CD4-positive, alpha-beta T cell (primary cell): Measurements from ENCODE around the gene AKAP8L. TPM values are rescaled to one million over a fixed set of nuclear protein-coding genes. Genes with fewer than 3 reads are reported as not detected.

Source experiments
- ATAC-seq: fragments of 200-7000 bp; cut with Tn5 transposase; one replicate; pipeline ENCODE4 v1.10.0; 2022; ENCODE audit warnings: mild to moderate bottlenecking; ENCODE audit not compliant: poor library complexity
- CTCF ChIA-PET: fragments of 350-600 bp; sonication (Branson Sonifier 250); formaldehyde crosslinking; loops from one replicate; lab custom pipeline; 2021; ENCODE audit warnings: antibody characterized with exemption, inconsistent platforms; lab: Charles Lee
- POLR2A ChIA-PET: fragments of 350-600 bp; sonication (Branson Sonifier 250); formaldehyde crosslinking; loops from one replicate; lab custom pipeline; 2021; ENCODE audit warnings: antibody characterized with exemption, inconsistent platforms; lab: Charles Lee
- DNase-seq, 14 experiments: peaks; one replicate each; pipeline ENCODE4 v3.0.0-alpha.2; 2013 to 2020; ENCODE audit warnings: mixed read lengths in 2 of 14
- H3K27ac ChIP-seq, 2 donors: one replicate each; pipeline versions ENCODE4 v1.5.1 to v1.7.0; 2013; ENCODE audit warnings: low read length in 2 of 2, low read depth in 1 of 2, mild to moderate bottlenecking in 1 of 2
- H3K27me3 ChIP-seq, 2 experiments: 1 replicate in 1 of 2; 2 replicates in 1 of 2; pipeline versions ENCODE4 v1.6.1 to v1.7.0; 2013; ENCODE audit warnings: low read length in 2 of 2, control low read depth in 1 of 2, mild to moderate bottlenecking in 1 of 2, moderate library complexity in 1 of 2; ENCODE audit not compliant: insufficient read depth in 2 of 2, control insufficient read depth in 1 of 2
- H3K36me3 ChIP-seq: one replicate; pipeline ENCODE4 v1.6.1; 2013; ENCODE audit warnings: low read length, control low read depth; ENCODE audit not compliant: insufficient read depth
- H3K4me1 ChIP-seq: one replicate; pipeline ENCODE4 v1.6.1; 2013; ENCODE audit warnings: low read length, control low read depth; ENCODE audit not compliant: insufficient read depth
- H3K4me3 ChIP-seq: one replicate; pipeline ENCODE4 v1.5.1; 2013; ENCODE audit warnings: mild to moderate bottlenecking, low read length, moderate library complexity
- H3K9me3 ChIP-seq, 2 experiments: 1 replicate in 1 of 2; 2 replicates in 1 of 2; pipeline versions ENCODE4 v1.6.1 to v1.7.0; 2013; ENCODE audit warnings: low read length in 2 of 2, mild to moderate bottlenecking in 2 of 2, control low read depth in 1 of 2, moderate library complexity in 1 of 2; ENCODE audit not compliant: control insufficient read depth in 1 of 2, insufficient read depth in 1 of 2
- H3K27ac Mint-ChIP-seq: one replicate; pipeline ENCODE4 v1.8.0; 2020; ENCODE audit warnings: mixed read lengths
- H3K27me3 Mint-ChIP-seq: one replicate; pipeline ENCODE4 v1.8.0; 2021; ENCODE audit warnings: mixed read lengths
- H3K36me3 Mint-ChIP-seq: one replicate; pipeline ENCODE4 v1.8.0; 2021; ENCODE audit warnings: low read depth, mixed read lengths
- H3K4me1 Mint-ChIP-seq: one replicate; pipeline ENCODE4 v1.8.0; 2021; ENCODE audit warnings: low read depth, mixed read lengths
- H3K4me3 Mint-ChIP-seq: one replicate; pipeline ENCODE4 v1.8.0; 2020; ENCODE audit warnings: mild to moderate bottlenecking, mixed read lengths
- H3K9me3 Mint-ChIP-seq: one replicate; pipeline ENCODE4 v1.8.0; 2020; ENCODE audit warnings: mixed read lengths
- intact Hi-C, 2 experiments: fragments of 100-400 bp; cut with DNase I in 1 of 2; cut with micrococcal nuclease in 1 of 2; formaldehyde crosslinking; loops; one replicate each; pipeline versions ENCODE4 v1.15.1 to v1.9.0; 2023 to 2025; cut with DNase I, micrococcal nuclease
- total RNA-seq, 174 experiments: library from RNA in 2 of 174; stranded (reverse) in 2 of 174; gene quantifications; one replicate each; pipeline ENCODE4 v1.2.3 and lab custom pipeline; 2021 to 2026
- TF ChIP-seq, protein P1 (sequence below): fragments of 200-600 bp; IDR thresholded peaks from one replicate; pipeline ENCODE4 v1.8.0; 2022; ENCODE audit warnings: antibody characterized with exemption, mild to moderate bottlenecking

AKAP8L gene
- total RNA-seq, 2 experiments from 2014 or later, result 157 to 162 TPM

DNA sequence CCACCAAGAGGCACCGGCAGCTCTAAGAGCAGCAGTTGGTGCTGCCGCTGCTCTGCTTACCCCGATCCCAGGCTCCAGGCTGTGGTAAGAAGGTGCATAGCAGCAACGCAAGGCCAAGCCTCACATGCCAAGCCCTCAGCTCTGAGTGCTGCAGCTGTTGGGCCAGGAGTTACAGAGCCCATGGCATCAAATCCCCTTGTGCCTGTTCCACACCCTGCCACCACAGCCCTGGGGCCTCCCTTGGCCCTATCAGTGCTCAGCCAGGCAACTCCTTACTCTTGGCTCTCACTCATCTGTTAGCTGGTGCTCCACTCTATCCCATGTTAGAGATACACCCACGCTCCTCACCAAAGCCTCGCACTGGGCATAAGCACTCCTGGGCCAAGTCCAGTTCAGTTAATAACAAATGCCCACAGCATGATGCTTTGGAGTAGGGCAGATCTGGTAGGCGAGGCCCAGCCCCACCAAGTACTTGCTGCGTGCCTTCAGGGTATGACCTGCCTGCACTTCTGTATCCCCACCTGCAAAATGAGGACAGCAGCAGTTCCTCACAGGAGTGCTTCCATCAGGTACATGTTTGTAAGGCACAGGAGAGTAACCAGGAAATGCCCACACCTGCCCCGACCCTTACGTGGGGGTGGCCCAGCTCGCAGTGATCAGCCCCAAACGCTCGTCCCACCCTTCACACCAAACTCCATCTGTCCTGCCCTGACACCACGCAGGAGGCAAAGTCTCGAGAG is 16.2 kb downstream of the AKAP8L start:
- H3K4me1 Mint-ChIP-seq, result peaks cover 27% of the 10 kb centered on the region
- no peak overlapping the region for H3K4me3 Mint-ChIP-seq
- H3K27me3 Mint-ChIP-seq, result no peaks in the 10 kb centered on the region
- Histone ChIP-seq H3K9me3 (no peaks in the 10 kb centered on the region), H3K36me3 (peaks cover 85% of the 10 kb centered on the region), H3K4me1 (peaks cover 6% of the 10 kb centered on the region), H3K27ac (no peak overlapping the region), H3K4me3 (no peak overlapping the region), H3K27me3 (no peaks in the 10 kb centered on the region)
- H3K36me3 Mint-ChIP-seq, result peaks cover 76% of the 10 kb centered on the region
- ATAC-seq, result no peak
- intact Hi-C loops, result no loop called here
- ChIA-PET CTCF (no interaction called here), POLR2A (interaction anchor here (1.4 kb wide), 1 partner anchor 9 kb away, joined by 3 read pairs; no protein-coding TSS in a partner anchor)
- DNase-seq, result peak in 1 of 14 experiments; percentile 8
- TF ChIP-seq, protein P1, sequence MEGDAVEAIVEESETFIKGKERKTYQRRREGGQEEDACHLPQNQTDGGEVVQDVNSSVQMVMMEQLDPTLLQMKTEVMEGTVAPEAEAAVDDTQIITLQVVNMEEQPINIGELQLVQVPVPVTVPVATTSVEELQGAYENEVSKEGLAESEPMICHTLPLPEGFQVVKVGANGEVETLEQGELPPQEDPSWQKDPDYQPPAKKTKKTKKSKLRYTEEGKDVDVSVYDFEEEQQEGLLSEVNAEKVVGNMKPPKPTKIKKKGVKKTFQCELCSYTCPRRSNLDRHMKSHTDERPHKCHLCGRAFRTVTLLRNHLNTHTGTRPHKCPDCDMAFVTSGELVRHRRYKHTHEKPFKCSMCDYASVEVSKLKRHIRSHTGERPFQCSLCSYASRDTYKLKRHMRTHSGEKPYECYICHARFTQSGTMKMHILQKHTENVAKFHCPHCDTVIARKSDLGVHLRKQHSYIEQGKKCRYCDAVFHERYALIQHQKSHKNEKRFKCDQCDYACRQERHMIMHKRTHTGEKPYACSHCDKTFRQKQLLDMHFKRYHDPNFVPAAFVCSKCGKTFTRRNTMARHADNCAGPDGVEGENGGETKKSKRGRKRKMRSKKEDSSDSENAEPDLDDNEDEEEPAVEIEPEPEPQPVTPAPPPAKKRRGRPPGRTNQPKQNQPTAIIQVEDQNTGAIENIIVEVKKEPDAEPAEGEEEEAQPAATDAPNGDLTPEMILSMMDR, result no peak
- no peaks in the 10 kb centered on the region for H3K9me3 Mint-ChIP-seq
- no peak overlapping the region for H3K27ac Mint-ChIP-seq

DNA sequence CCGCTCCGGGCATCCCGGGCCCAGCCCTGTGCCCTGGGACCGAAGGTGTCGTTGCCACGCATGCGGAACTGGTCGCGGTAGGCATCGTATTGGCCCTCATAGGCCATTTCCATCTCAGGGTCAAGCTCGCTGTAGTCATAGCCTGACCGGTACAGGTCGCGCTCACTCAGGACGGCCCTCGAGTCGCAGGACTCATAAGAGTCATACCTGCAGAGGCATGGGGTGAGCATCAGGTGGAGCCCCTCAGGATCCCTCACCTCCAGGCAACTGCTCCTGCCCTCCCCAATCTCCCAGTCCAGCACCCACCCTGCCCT is 17.4 kb downstream of the AKAP8L start:
- POLR2A ChIA-PET, result interaction anchor here (0.6 to 1.4 kb wide), 2 partner anchors 10 to 22 kb away, joined by 3 read pairs; partner anchors contain the start of gene AKAP8
- Histone ChIP-seq H3K4me3 (no peak overlapping the region), H3K27ac (no peak overlapping the region), H3K36me3 (peaks cover 91% of the 10 kb centered on the region), H3K4me1 (peaks cover 4% of the 10 kb centered on the region), H3K27me3 (no peaks in the 10 kb centered on the region), H3K9me3 (no peaks in the 10 kb centered on the region)
- peak in 1 of 14 experiments; percentile 8 for DNase-seq
- ATAC-seq, result no peak
- intact Hi-C loops, result no loop called here
- CTCF ChIA-PET, result interaction anchor here (1.1 kb wide), 1 partner anchor 18 kb away, joined by 3 read pairs; the partner anchor contains the start of gene AKAP8L
- peaks cover 76% of the 10 kb centered on the region for H3K36me3 Mint-ChIP-seq
- TF ChIP-seq, protein P1, result no peak
- peaks cover 16% of the 10 kb centered on the region for H3K4me1 Mint-ChIP-seq
- no peak overlapping the region for H3K4me3 Mint-ChIP-seq
- no peak overlapping the region for H3K27ac Mint-ChIP-seq
- no peaks in the 10 kb centered on the region for H3K27me3 Mint-ChIP-seq
- no peaks in the 10 kb centered on the region for H3K9me3 Mint-ChIP-seq

DNA sequence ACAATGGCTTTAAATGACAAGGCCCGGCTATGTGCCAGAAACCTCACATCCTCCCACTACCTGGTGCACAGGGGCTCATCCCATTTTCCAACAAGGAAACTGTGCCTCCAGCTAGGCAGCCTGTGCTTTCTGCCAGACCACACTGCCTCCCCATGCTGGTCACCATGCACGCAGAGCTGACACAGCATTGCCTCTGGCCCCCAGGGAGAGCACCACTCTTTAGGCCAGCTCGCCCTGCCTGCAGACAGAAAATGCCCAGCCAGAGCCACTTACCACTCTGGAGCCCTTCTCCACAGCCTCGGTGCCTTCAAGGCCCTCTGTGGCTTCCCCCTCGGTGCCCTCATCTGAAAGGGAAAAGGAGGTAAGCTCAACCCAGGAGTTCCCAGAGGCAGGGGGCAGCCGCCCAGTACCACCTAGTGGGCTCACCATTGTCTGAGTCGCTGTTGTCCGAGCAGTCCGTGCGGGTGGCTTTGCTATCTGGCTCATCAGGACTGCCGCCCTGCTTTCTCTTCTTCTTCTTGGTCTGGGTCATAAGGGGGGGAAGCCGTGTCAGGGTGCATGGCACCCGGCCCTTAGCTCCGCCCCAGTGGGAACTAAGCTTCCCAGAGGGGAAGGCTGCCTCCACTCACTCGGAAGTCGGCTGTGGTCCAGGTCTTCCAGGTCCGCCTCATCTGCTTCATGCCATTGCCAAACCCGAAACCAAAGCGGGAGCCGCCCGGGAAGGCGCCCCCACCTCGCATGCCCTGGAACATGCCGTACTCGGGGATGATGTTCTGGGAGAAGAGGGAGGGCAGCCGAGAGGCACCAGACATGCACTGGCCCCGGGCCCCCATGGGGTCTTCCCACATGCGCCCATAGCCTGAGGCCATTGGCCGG is 18.0 kb downstream of the AKAP8L start:
- intact Hi-C loops, result no loop called here
- Mint-ChIP-seq H3K4me3 (no peak overlapping the region), H3K27ac (no peak overlapping the region), H3K27me3 (no peaks in the 10 kb centered on the region), H3K4me1 (peaks cover 11% of the 10 kb centered on the region), H3K36me3 (peaks cover 76% of the 10 kb centered on the region), H3K9me3 (no peaks in the 10 kb centered on the region)
- Histone ChIP-seq H3K27ac (no peak overlapping the region), H3K4me3 (no peak overlapping the region), H3K9me3 (no peaks in the 10 kb centered on the region), H3K36me3 (peaks cover 92% of the 10 kb centered on the region), H3K4me1 (peaks cover 3% of the 10 kb centered on the region), H3K27me3 (no peaks in the 10 kb centered on the region)
- DNase-seq (peak in 1 of 14 experiments; percentile 15), ATAC-seq (no peak)
- TF ChIP-seq, protein P1, result no peak
- ChIA-PET POLR2A (interaction anchor here (0.6 kb wide), 1 partner anchor 22 kb away, joined by 3 read pairs; the partner anchor contains the start of gene AKAP8), CTCF (interaction anchor here (1.1 kb wide), 1 partner anchor 18 kb away, joined by 3 read pairs; the partner anchor contains the start of gene AKAP8L)
